HTERT RPE-1 (cell line): Measurements from ENCODE around the gene PSAT1.

Source experiments
- in situ Hi-C: fragments of 300-500 bp; cut with MboI; formaldehyde crosslinking; loops from 4 replicates; pipeline ENCODE4 v1.14.3; 2020; ENCODE audit warnings: low sequenced_read_pairs

The PSAT1 gene

DNA sequence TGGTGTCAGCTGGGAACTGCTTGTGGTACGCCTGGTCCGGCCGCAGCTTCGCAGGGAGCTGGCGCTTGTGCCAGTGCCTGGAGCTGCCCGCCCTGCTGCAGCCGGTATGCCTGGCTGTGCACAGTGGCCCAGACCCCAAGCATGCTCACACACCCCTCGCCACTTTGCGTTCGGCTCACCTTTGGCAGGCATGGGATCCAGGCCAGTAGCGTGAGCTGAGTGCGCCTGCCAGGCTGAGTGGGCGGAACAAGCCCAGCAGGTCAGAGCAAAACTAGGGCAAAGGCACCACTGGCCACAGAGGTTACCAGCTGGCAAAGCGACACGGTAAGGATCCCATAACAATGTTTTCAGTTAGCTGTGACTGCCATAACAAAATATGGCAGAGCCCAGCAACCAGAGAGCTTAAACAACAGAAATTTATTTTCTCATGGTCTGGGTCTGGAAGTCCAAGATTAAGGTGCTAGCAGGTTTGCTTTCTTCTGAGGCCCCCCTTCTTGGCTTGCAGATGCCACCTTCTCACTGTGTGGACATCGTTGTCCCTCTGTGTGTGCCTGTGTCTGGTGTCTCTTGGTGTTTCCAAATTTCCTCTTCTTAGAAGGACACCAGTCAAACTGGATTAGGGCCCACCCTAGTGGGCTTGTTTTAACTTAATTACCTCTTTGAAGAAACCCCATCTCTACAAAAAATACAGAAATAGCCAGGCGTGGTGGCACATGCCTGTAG lies 61.6 kb downstream of the PSAT1 start:
- in situ Hi-C loops = no loop called here

GRCh38 chr9:78363221-78363620 lies 66.3 kb downstream of the PSAT1 start:
- in situ Hi-C loops = no loop called here

DNA sequence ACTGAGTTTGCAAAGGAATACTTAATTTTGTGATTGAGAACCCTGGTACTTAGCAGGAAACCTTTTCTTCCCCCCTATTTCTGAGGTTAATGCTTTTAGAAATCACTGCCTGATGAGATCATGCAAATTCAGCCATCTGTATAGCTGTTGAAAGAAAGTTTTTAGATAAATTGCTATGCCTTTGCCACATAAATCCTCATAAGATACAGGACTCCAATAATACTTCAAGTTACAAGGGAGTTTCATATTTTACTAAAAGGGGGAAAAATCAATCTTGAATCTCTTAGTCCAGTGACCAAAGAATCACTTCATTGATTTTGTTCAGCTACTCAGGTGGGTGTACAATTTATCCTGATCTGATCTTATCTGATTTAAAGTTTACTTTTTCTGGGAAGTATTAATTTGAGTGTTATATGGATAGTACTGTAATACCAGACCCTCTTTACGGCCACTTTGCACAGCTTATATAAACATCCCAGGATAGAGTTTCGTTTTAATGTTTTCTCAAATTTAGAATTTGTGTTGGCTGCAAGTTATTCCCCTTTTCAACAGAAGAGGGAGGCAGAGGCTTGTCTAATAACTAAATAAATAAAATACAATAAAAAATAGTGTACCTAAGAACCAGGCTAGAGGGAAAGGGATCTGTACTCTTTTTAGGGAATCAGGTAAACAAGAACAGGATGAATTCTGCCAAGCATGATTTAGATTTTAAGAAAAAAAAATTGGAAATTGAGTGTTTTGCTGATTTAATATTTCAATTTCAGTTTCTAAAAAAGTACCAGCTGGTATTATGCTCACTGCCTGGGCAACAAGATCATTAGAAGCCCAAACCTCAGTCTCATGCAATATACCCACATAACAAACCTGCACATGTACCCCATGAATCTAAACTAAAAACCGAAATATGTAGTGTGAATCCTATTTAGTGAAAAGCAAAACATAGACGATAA lies 69.1 kb downstream of the PSAT1 start:
- in situ Hi-C loops = no loop called here

GRCh38 chr9:78366827-78367226 lies 69.9 kb downstream of the PSAT1 start:
- in situ Hi-C loops = no loop called here

- in situ Hi-C loops = no loop called here
Observed at GRCh38 chr9:78368236-78368635, 71.3 kb downstream of the PSAT1 start.

GRCh38 chr9:78369639-78370219 lies 72.8 kb downstream of the PSAT1 start:
- in situ Hi-C loops = no loop called here

GRCh38 chr9:78370991-78371390 lies 74.1 kb downstream of the PSAT1 start:
- in situ Hi-C loops = no loop called here

- in situ Hi-C loops = no loop called here
Observed at GRCh38 chr9:78371981-78372380, 75.1 kb downstream of the PSAT1 start.
